CD14-positive monocyte (primary cell): ENCODE measurements around the gene C2CD4D. TPM values are rescaled to one million over a fixed set of nuclear protein-coding genes. Genes with fewer than 3 reads are reported as not detected.

Experiments used
- DNase-seq, 3 donors: peaks; one replicate each; pipeline ENCODE4 v3.0.0-alpha.2; 2011 to 2022
- H2AFZ ChIP-seq: 2 replicates; pipeline ENCODE4 v1.6.0; 2012; ENCODE audit warnings: mild to moderate bottlenecking, low read depth, low read length, inconsistent platforms; ENCODE audit not compliant: insufficient read depth, poor library complexity, severe bottlenecking
- H3K27ac ChIP-seq, 2 donors: 1 replicate in 1 of 2; 2 replicates in 1 of 2; pipeline ENCODE4 v1.5.1; 2012 to 2013; ENCODE audit warnings: low read length in 2 of 2, control low read depth in 1 of 2, inconsistent platforms in 1 of 2, low read depth in 1 of 2, mild to moderate bottlenecking in 1 of 2
- H3K27me3 ChIP-seq, 2 donors: one replicate each; pipeline versions ENCODE4 v1.6.0 to v1.6.1; 2011 to 2013; ENCODE audit warnings: low read length in 2 of 2; ENCODE audit not compliant: control insufficient read depth in 2 of 2, insufficient read depth in 2 of 2
- H3K36me3 ChIP-seq, 2 donors: replicated peaks in 1 of 2; 1 replicate in 1 of 2; 2 replicates in 1 of 2; pipeline versions ENCODE4 v1.5.1 to v1.6.1; 2012 to 2013; ENCODE audit warnings: low read length in 2 of 2, control low read depth in 1 of 2, inconsistent platforms in 1 of 2, mild to moderate bottlenecking in 1 of 2; ENCODE audit not compliant: insufficient read depth in 2 of 2, control insufficient read depth in 1 of 2
- H3K4me1 ChIP-seq, 2 donors: 1 replicate in 1 of 2; 2 replicates in 1 of 2; pipeline versions ENCODE4 v1.5.1 to v1.6.1; 2012 to 2013; ENCODE audit warnings: low read length in 2 of 2, control low read depth in 1 of 2, inconsistent platforms in 1 of 2, mild to moderate bottlenecking in 1 of 2, moderate library complexity in 1 of 2; ENCODE audit not compliant: insufficient read depth in 2 of 2, control insufficient read depth in 1 of 2
- H3K4me2 ChIP-seq: replicated peaks from 2 replicates; pipeline ENCODE3; 2012; ENCODE audit warnings: low read length, moderate library complexity, mild to moderate bottlenecking; ENCODE audit not compliant: poor library complexity, severe bottlenecking; ENCODE audit errors: extremely low read depth
- H3K4me3 ChIP-seq, 3 experiments: fragments of 200-600 bp in 1 of 3; sonication (generic) in 1 of 3; replicated peaks in 1 of 3; 1 replicate in 2 of 3; 2 replicates in 1 of 3; pipeline ENCODE4 v1.5.1; 2011 to 2013; ENCODE audit warnings: low read length in 3 of 3, mild to moderate bottlenecking in 3 of 3, control low read depth in 2 of 3, low read depth in 2 of 3, inconsistent platforms in 1 of 3, moderate library complexity in 1 of 3
- H3K79me2 ChIP-seq: 2 replicates; pipeline ENCODE4 v1.6.0; 2012; ENCODE audit warnings: mild to moderate bottlenecking, control low read depth, inconsistent platforms, low read length, moderate library complexity; ENCODE audit not compliant: insufficient read depth
- H3K9ac ChIP-seq: 2 replicates; pipeline ENCODE4 v1.6.0; 2017; ENCODE audit warnings: low read length, mild to moderate bottlenecking; ENCODE audit not compliant: insufficient read depth, poor library complexity, severe bottlenecking
- H3K9me3 ChIP-seq, 2 donors: replicated peaks in 1 of 2; 1 replicate in 1 of 2; 2 replicates in 1 of 2; pipeline versions ENCODE4 v1.5.1 to v1.6.1; 2012 to 2013; ENCODE audit warnings: low read length in 2 of 2, control low read depth in 1 of 2; ENCODE audit not compliant: control insufficient read depth in 1 of 2, insufficient read depth in 1 of 2
- H4K20me1 ChIP-seq: 2 replicates; pipeline ENCODE4 v1.6.0; 2012; ENCODE audit warnings: mild to moderate bottlenecking, low read length, control low read depth, moderate library complexity; ENCODE audit not compliant: insufficient read depth
- H3K27ac Mint-ChIP-seq, 7 donors: one replicate each; pipeline ENCODE4 v1.8.0; 2020; ENCODE audit warnings: mild to moderate bottlenecking in 7 of 7, mixed read lengths in 7 of 7, moderate library complexity in 6 of 7, inconsistent platforms in 2 of 7
- H3K27me3 Mint-ChIP-seq, 3 donors: one replicate each; pipeline ENCODE4 v1.8.0; 2021 to 2022; ENCODE audit warnings: low read depth in 3 of 3, mild to moderate bottlenecking in 3 of 3, mixed read lengths in 3 of 3, moderate library complexity in 3 of 3, inconsistent platforms in 1 of 3
- H3K36me3 Mint-ChIP-seq, 2 donors: one replicate each; pipeline ENCODE4 v1.8.0; 2020; ENCODE audit warnings: mixed read lengths in 2 of 2, inconsistent platforms in 1 of 2, mild to moderate bottlenecking in 1 of 2
- H3K4me1 Mint-ChIP-seq: one replicate; pipeline ENCODE4 v1.8.0; 2020; ENCODE audit warnings: mild to moderate bottlenecking, mixed read lengths
- H3K4me3 Mint-ChIP-seq, 2 donors: one replicate each; pipeline ENCODE4 v1.8.0; 2020; ENCODE audit warnings: mild to moderate bottlenecking in 2 of 2, mixed read lengths in 2 of 2, moderate library complexity in 1 of 2
- H3K9me3 Mint-ChIP-seq, 7 donors: one replicate each; pipeline ENCODE4 v1.8.0; 2020 to 2022; ENCODE audit warnings: mixed read lengths in 7 of 7, mild to moderate bottlenecking in 6 of 7, moderate library complexity in 6 of 7, inconsistent platforms in 2 of 7
- CTCF ChIP-seq: fragments of 200-600 bp; IDR thresholded peaks from one replicate; pipeline ENCODE4 v1.8.0; 2022; ENCODE audit warnings: antibody characterized with exemption, mild to moderate bottlenecking
- WGBS: methylation state at CpG from one replicate; pipeline ENCODE4 v1.1.5; 2013; ENCODE audit warnings: missing lambda C conversion rate; ENCODE audit not compliant: insufficient coverage; 5-methylcytosine and 5-hydroxymethylcytosine counted together
- intact Hi-C, 2 donors: fragments of 100-400 bp; cut with micrococcal nuclease; formaldehyde crosslinking; loops; one replicate each; pipeline versions ENCODE4 v1.15.0 to v1.15.1; 2023
- polyA plus RNA-seq, 3 donors: library from polyadenylated mRNA; depleted of rRNA in 1 of 3; unstranded in 2 of 3; stranded (reverse) in 1 of 3; fragments of 300-500 nt in 2 of 3; fragments of >200 nt in 1 of 3; fragmentation: Illumina TruSeq in 2 of 3; gene quantifications; 1 replicate in 2 of 3; 2 replicates in 1 of 3; pipeline ENCODE4 v1.2.3, GENCODE V29; 2012 to 2021

C2CD4D gene
- polyA plus RNA-seq, 3 donors = not detected

DNA sequence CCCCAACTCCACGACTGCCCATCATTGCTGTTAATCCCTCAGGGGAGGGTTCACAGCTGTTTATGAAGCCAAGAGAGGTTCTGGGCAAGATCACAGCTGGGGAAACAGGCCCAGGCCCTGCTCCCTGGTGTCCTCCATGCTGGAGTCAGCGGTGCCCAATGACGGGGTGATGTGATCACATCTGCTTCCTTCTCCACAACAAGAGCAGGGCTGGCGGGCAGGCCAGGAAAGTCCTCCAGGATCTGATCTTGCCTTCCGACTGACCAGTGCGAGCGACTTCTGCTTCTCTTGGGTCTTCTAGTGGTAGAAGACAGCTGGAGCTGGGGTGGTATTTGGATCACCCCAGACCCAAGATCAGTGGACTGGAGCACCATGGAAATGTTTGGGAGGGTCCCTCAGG, 33.5 kb downstream of the C2CD4D start:
- Histone ChIP-seq H3K9ac (no peak overlapping the region), H3K9me3 (no peaks in the 10 kb centered on the region), H4K20me1 (no peaks in the 10 kb centered on the region), H2AFZ (no peak overlapping the region), H3K4me3 (no peak overlapping the region), H3K4me1 (peaks cover 0 to 6% of the 10 kb centered on the region in 2 donors), H3K27me3 (peaks cover 0 to 2% of the 10 kb centered on the region in 2 donors), H3K4me2 (no peak overlapping the region), H3K36me3 (no peaks in the 10 kb centered on the region), H3K27ac (no peak overlapping the region), H3K79me2 (no peaks in the 10 kb centered on the region)
- no peak overlapping the region for H3K27ac Mint-ChIP-seq
- no peaks in the 10 kb centered on the region for H3K36me3 Mint-ChIP-seq
- intact Hi-C loops = no loop called here
- 93% methylated on average over 3 of the region's 7 CpGs for WGBS
- no peak for DNase-seq
- TF ChIP-seq CTCF = no peak
- no peak overlapping the region for H3K4me3 Mint-ChIP-seq
- no peaks in the 10 kb centered on the region for H3K9me3 Mint-ChIP-seq
- H3K4me1 Mint-ChIP-seq = peaks cover 15% of the 10 kb centered on the region
- peaks cover 17 to 23% (median 17%) of the 10 kb centered on the region in 3 donors for H3K27me3 Mint-ChIP-seq

- Mint-ChIP-seq H3K4me1 (peaks cover 16% of the 10 kb centered on the region), H3K36me3 (no peaks in the 10 kb centered on the region), H3K27ac (no peak within 1 kb of the TSS), H3K27me3 (peaks cover 22 to 28% (median 25%) of the 10 kb centered on the region in 3 donors), H3K4me3 (peak within 1 kb of the TSS in 1 of 2 donors; percentile 4), H3K9me3 (no peaks in the 10 kb centered on the region)
- Histone ChIP-seq H3K27ac (no peak within 1 kb of the TSS), H3K4me3 (no peak within 1 kb of the TSS), H3K9me3 (no peaks in the 10 kb centered on the region), H3K79me2 (no peaks in the 10 kb centered on the region), H3K4me2 (no peak within 1 kb of the TSS), H4K20me1 (no peaks in the 10 kb centered on the region), H2AFZ (no peak within 1 kb of the TSS), H3K27me3 (peaks cover 2 to 9% of the 10 kb centered on the region in 2 donors), H3K4me1 (peaks cover 0 to 6% of the 10 kb centered on the region in 2 donors), H3K9ac (no peak within 1 kb of the TSS), H3K36me3 (no peaks in the 10 kb centered on the region)
- no peak for DNase-seq
- 93% methylated on average over 10 of the region's 12 CpGs for WGBS
- no peak for TF ChIP-seq CTCF
- intact Hi-C loops = no loop called here
Measured at GRCh38 chr1:151805066-151805820, 34.4 kb downstream of the C2CD4D start, which contains the start of gene LINGO4. Gene LINGO4, minus strand, starts transcription at chr1:151805419. Its CDS starts 2,715 bp downstream, at chr1:151802704.
